Stimulated activated naive CD4-positive, alpha-beta T cell treated with Interleukin-2 at 50 U/mL for 16 hours (primary cell): ENCODE measurements around the gene SPEF2.
A peak's percentile ranks its signal among the peaks of the same experiment; 100 is the strongest.

Experiments
- DNase-seq: peaks from one replicate; lab custom pipeline; 2025; lab: John Stamatoyannopoulos, UW

The SPEF2 gene

DNA sequence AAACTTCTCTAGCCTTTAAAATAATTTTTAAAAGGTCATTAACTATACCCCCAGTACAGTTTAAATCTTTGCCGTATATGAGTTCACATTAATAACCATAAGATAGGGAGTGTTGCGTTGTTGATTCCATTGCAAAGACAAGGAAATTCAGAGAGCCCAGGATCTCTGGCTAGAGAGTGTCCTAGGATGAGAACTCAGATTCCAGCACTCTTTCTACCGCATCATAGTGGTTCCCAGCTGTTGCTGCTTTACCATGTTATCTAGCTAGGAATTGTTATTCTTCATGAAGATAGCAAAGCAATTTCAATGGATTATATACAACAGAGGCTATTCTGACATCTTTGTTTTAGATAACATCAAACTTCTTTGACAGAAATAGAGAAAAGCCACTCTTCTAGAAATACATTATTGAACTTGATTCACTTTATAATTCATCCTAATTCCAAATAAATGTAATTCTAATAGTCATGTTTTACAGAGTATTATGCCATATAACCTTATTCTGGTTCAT lies 160.7 kb downstream of the SPEF2 start:
- no peak for DNase-seq

DNA sequence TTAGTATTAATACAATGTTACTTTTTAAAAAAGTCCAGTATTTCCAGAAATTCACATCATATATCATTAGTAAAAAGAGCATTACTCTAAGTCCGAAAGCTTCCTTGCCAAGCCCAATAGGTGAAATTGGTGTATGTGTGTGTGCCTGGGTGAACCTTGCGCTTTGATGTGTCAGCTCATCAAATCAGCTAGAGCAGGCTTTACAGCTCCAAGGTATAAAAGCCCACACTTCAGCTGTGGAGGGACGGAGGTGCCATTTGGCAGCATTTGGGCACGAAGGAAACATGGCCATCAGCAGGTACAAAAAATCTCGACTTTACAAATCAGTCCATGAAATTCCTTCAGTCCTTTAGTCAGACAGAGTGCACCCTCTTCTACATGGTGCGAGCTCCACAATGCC lies 162.6 kb downstream of the SPEF2 start:
- DNase-seq = peak; percentile 25

DNA sequence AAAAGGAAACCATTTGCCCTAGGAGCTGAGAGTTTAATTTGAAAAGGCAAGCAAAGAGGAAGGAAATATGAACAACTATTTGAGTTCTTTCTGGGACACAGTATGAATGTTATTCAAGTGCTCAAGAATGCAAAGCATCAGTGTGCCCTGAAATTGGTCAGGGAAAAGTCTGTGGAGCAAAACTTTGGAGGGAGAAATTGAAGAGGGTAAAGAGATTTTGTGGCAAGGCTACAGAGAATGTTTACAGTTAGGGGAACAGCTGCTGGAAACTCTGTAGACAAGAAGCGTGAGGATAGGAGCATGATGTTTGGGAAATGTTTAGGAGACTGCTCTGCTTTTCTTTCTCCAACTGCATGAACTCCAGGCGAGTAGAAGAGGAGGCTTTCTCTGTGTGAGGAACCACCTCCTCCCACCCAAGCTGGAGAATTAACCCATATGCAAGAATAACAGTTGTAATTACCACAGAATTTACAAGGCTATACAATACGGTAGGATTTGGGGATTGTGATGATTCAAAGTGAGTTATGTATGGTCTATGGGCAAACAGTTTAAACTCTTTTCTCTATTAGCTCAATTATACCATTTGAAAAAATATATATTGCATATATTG lies 163.6 kb downstream of the SPEF2 start:
- DNase-seq = no peak

DNA sequence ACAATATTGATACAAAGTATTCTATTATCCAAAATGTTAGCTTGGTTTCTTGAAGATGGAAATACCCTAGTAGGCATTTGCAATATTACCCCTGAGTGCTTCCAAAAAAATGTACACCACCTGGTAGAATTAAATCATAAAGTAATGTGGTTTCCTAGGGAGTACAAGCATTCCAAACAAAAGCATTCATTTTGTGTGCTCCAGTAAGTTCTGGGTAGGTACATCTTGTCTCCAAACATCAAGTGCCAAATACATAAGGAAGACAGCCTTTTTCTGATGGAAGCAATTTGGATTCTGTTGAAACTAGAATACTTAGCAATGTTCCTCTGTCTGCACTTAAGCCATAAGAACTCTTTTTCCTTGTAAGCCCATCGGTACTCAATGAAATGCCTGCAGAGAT lies 165.9 kb downstream of the SPEF2 start:
- no peak for DNase-seq

DNA sequence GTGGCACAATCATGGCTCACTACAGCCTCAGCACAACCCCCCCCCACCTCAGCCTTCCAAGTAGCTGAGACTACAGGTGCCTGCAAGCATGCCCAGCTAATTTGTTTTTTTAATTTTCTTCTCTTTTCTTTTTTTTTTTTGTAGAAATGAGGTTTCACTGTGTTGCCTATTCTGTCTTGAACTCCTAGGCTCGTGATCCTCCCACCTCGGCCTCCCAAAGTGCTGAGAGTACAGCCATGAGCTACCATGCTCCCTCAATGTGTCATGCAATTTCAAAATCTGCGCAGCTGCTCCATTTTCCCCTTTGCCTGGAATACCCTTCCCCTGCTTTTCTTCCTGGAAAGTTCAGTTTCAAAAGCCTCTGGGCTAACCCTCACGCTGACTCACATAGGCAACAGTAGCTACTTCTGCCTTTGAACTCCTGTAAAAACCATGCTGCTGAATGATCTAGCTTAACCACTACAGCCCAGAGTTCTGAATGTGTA lies 168.0 kb downstream of the SPEF2 start:
- DNase-seq = peak; percentile 34

DNA sequence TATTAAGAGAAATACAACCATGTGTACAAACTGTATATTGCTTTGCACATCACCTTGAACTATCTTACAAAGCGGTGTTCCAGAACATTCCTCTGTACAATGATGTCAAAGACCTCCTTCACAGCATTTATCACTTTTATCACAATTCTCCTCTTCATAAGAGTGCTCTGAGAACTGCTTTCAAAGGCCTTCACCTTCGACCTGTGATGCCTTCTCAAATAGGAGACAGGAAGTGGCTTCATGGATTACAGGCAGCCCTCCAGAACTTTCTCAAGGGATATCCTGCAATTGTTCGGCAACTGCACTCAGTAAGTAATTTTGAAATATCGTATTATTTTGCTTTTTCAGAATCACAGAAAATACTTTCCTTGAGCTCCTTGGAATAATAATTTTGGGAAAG lies 171.1 kb downstream of the SPEF2 start:
- no peak for DNase-seq

DNA sequence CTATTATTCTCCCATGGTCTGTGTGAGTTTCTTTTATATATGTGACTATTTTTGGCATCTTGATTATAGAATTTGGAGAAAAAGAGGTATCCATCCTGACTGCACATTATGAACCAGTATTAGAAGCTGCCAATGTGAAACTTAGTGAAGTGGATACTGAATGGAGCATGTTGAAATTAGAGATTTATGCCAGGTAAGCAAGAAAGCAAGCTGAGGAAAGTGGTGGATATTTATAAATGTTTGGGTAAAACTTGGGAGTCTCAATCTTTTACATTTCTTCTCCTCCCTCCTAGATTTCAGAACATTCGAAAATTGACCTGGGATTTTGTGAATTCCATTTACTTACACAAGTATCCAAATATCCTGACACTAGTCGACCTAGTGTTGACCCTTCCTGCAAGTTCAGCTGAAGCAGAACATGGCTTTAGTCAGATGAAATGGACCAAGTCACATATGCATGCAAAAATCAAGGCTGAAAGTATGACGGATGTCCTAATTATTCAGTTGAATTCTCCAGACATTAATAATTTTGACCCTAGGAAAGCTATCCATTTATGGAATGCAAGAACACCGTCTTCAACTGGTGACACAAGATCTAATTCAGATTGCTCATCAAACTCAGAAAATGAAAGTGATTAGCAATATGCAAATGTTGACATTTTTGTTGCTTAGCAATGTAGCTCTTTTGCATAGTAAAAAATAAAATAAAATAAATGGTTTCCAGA lies 172.2 kb downstream of the SPEF2 start:
- no peak for DNase-seq

DNA sequence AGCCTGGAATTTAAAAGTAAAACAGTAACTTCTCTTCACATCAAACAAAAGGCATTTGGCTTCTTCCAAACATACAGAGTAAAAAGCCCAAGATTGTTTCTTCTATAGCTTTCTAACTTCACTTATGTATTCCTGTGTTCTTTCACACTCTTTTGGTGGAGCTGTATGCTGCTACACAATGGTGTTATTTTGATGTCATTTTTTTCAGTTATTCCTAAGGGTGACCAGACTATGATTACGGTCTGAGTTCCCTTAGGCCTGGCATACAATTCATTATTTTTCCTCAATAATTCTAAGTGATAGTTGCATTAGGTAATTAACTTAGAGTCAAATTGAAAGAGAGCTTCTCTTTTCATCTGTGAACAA lies 172.8 kb downstream of the SPEF2 start:
- no peak for DNase-seq

DNA sequence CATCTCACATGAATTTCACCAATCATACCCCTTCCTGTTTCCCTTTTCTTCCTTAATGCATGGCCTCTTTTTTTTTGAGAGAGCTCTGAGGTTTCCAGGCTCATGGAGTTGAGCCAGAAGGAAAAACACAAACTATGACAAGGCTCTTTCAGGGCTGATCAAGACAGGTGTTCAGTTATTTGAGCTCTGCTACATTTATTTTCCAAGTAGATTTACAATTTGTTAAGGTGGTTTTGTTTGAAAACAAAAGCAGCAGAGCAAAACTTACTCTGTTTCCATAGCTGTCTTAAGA lies 176.6 kb downstream of the SPEF2 start:
- DNase-seq = no peak

DNA sequence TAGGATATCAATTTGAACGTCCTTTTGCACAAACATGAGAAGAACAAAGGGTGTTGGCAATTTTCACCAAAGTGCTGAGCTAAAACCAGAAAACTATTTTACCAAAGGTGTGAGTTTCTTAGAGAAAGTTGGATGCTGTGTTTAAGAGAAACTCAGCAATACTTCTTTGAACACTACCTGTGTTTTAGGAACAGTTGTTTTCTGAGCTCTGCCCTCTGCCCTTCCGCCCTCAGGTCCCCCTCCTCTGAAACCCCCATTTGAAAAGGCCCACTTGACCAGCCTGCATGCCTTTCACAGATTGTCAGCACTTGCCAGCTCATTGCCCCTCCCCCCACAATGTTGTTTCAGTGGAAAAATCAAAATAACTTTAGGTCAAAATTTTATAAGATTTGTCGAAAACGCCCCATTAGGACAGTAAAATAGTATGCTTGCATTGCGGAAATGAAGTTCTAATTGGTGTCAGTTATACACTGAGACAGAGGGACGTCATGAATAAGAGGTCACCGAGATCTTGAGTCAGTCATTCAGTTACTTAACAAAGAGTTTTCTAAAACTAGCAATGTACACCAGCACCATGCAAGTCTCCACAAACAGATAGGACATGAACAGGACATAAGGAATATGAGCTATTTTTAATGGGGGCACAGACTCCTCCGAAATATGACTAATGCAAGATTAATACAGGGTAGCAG lies 177.2 kb downstream of the SPEF2 start:
- no peak for DNase-seq

DNA sequence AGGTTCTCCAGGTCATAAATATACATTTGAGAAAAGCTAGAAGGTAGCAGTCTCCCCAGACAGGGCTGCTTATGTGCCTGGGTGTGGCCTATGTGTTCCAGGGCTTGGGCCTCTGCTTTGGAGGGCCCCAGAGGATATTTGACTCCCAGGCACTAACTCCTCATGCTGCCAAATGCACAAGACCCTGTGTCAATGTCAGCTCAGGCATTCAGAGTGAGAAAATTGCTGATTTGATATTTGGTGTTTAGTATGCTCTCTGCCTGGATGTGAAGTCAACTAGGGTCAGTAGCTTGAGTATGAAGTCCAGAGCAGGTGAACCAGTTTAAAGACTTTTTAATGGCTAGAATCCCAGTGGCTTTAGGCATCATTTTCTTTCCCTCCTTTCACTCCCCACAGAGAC lies 181.5 kb downstream of the SPEF2 start:
- DNase-seq = no peak

DNA sequence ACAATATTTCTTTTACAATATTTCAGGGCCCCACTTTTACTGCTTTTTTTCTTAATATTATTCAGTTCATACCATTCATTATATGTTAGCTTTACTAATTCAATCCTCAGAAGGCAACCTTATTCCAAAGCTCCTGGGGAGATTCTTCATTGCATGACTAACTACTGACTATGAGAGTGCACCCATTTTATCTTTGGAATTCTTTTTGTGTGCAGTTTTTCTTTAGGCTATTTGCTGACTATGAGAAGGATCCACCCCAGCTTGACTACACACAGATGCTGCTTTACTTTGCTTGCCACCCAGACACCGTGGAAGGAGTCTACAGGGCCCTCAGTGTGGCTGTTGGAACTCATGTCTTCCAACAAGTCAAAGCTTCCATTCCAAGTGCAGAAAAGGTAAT lies 182.1 kb downstream of the SPEF2 start:
- no peak for DNase-seq

DNA sequence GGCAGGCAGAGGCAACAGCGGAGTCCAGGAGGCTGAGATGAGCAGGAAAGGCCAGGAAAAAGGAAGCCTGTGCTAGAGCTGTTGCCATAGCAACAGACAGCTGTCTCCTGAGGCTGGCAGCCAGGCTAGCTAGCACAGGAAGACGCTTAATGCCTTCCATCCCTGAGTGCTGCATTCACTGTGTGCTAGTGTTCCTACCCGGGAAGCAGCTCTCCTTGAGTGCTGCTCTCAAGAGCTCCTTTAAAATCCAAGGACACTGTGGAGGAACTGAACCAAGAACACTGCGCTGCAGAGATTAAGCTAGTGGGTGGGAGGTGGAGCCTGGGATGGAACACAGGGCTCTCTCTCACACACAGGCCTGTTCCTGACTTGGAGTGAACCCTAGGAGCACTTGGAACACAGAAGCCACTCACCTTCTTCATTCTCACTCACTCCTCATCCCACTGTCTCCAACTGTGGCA lies 185.6 kb downstream of the SPEF2 start:
- no peak for DNase-seq

DNA sequence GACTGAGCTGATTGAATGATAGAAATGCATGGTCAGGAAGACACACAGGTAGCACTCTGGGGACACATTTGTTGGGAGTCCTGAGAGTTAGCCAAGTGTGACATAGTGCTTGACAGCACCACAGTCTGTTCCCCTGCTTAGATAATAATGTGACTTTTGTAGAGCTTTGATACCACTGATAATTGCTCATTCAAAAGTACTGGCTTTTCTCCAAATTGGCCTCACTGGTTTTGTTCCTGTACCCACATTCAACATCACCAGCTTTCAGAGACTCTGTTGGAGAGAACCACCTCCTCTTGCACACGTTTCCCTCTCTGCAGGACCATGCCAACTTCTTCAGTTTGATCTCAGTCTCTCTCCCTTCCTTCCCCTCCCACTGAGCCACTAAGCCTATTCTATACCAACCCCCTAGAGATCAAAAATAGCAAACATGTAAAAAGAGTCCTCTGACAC lies 186.6 kb downstream of the SPEF2 start:
- DNase-seq = no peak

DNA sequence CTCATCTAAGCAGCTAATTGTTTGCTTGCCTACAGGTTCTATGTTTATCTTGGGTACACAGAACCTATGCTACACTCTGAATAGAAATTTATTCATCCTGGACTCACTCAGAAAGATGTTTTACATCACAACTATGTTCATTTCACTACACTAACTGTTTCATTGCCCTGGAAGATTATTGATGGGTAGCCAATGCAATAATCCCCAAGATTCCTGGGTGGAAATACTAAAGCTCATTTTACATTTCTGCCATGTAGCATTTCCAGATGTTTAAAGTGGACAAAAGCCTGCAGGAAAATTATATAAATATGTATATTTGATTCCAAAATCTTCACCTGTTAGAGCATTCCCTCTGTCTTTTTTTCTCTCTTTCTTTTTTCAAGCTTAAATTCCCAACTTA lies 187.2 kb downstream of the SPEF2 start:
- no peak for DNase-seq

DNA sequence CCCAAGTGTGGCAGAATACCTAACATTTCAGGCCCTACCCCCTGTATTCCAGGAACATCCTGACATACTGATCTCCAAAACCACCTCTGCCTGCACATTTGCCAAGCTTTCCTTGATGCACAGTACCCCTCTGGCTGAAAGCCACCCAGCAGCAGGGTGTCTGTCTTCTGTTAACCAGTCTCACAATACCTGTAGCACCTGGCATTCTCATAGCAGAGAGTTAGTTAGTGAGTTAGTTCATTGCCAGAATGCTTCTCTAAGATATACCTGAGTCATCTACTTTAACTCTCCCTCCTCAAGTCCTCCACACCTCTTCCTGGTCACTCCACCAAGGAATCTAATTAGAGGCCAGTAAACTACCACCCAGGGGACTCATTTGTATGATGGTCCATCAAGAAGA lies 192.9 kb downstream of the SPEF2 start:
- DNase-seq = no peak

DNA sequence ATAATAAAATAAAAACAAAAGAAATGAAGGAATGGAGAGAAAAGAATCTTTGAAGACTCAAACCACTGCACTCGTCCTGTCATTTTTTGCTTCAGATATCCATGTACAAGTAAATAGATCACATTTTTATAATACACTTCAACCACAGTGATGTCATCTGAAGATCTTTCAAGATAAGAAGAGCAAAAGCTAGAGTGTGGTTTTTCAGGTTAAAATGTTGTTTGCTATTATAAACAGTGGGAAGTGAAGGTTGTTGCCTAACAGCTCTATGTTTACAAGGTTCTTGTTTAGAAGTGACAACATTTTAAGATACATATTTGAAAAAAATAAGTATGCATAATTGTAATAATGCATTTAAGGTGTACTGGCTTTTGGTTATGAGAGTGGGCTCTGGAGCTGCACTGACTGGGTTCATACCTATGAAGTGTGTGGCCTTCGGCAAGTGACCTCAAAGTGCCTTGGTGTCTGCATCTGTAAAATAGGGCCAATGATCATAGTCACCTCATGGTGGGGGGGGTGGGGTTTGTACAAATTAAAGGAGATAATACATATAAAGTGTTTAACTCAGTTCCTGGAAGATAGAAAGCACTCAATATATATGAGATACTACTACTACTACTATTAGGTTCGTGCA lies 193.6 kb downstream of the SPEF2 start:
- DNase-seq = peak; percentile 20

DNA sequence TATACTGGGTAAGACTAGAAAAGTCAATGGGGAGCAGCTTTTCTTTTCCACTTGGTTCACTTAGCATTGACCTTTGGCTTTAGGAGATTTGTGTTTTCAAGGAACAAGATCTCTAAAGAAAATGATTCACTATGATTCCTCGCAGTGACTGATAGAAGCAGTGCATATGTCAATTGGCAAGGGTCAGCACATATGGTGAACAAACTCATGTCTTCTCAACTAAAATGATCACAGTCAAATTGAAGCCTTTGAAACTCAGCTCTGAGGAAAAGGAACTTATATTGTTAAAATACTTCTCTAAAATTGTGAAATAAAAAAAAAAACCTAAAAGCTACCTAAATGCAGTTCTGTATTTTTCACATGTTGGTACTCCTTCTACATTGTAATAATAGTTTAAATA lies 195.9 kb downstream of the SPEF2 start:
- no peak for DNase-seq

DNA sequence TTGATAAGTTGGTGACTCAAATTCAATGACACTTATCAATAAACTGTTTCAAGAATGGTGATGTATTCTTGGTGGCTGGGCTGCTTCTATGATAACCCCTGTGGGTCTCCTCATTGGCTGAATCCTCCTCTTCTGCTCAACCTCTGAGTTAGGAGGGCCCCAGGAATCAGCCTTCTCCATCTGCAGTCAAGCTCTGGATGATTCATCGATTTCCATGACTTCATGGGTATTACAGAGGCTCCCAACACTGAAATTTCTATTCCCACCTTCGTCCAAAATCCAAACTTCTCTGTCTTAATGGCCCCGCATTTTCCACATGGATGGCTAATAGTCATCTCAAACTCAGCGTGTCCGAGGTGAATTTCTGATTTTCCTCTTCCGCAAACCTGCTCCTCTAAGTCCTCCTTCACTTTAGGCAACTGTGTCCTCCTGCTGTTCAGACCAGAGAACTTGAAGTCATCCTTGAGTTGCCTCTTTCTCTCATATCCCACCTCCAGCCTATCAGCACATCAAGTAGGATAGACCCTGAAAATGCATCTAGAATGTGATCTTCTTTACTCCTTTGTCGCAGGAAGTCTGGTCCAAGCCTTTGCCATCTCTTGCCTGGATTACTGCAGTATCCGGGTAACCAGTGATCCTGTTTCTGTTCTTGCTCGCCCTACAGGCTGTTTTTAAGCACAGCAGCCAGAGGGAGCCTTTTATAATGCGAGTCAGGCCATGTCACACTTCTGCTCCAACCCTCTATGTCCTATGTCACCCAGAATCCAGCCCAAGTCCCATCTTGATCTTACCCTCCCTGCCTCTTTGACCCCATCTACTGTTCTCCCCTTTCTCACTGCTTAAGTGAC lies 197.7 kb downstream of the SPEF2 start:
- DNase-seq = no peak

DNA sequence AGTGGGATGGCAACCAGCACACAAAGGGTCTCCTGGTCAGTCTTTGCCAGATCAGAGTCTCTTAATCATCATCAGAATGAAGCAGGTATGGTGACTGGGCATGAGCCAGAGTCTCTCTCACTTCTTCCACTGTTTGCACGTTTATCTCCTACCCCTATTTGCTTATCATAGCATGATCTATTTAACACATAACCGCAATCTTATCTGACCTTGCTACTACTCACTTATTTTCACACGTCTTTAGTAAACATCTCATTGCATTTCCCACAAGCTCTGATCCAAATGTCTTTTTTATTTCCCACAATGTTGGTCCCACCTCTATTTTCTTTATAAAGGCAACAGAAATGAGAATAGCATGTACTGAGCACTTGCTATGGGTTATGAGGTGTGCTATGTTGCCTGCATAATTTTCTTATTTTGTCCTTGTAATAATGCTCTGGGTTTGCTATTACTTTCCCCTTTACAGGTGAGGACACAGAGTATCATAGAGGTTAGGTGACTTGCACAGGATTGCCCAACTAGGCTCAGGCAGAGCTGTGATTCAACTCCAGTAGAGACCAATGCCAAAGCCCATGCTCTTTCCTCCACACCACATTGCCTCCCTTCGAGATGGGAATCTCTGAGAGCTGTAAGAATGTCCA lies 199.3 kb downstream of the SPEF2 start:
- DNase-seq = no peak

DNA sequence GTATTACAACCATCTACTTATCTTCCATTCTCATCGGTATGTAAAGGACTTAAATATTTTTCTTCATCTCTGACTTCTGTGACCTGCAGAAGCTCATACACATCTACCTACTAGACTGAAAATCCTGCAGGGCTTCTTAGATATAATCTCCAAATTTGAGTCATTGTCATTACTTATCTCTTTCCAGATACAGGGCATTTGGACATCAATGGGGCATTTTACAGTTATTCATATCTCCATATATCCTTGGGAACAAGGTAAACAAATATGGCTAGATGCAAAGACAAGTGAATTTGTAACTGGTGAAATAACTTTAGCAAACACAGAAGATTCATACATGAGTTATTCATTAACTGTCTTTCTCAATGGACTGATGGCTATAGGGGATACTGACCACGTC lies 201.4 kb downstream of the SPEF2 start:
- DNase-seq = no peak
